ENCODE results near the gene NFKB1.
"Not testable (repeated sequence)": the region's sequence is repeated elsewhere in the genome, so short reads cannot be mapped to it uniquely, and the experiment has no call there.

The NFKB1 gene

GRCh38 chr4:102564399-102565059 is 63.4 kb downstream of the NFKB1 start:
- TF ChIP-seq CTCF (conservative IDR thresholded peaks at IDR 0.05; ENCODE audit: low read length), result no peak
- H3K4me3 ChIP-seq (ENCODE audit: low read length), result no peak overlapping the region
- peak; percentile 69 for DNase-seq (ENCODE audit: low read depth)

GRCh38 chr4:102565696-102566095 is 64.5 kb downstream of the NFKB1 start:
- DNase-seq (ENCODE audit: low read depth), result no peak
- H3K4me3 ChIP-seq (ENCODE audit: low read length), result no peak overlapping the region
- TF ChIP-seq CTCF (conservative IDR thresholded peaks at IDR 0.05; ENCODE audit: low read length), result no peak

GRCh38 chr4:102566426-102566825 is 65.3 kb downstream of the NFKB1 start:
- DNase-seq (ENCODE audit: low read depth), result no peak
- no peak for TF ChIP-seq CTCF (conservative IDR thresholded peaks at IDR 0.05; ENCODE audit: low read length)
- H3K4me3 ChIP-seq (ENCODE audit: low read length), result no peak overlapping the region

- DNase-seq (ENCODE audit: low read depth), result no peak
- H3K4me3 ChIP-seq (ENCODE audit: low read length), result no peak overlapping the region
- no peak for TF ChIP-seq CTCF (conservative IDR thresholded peaks at IDR 0.05; ENCODE audit: low read length)
Measured at GRCh38 chr4:102567427-102567826, 66.3 kb downstream of the NFKB1 start.

GRCh38 chr4:102569200-102569599 is 68.0 kb downstream of the NFKB1 start:
- DNase-seq (ENCODE audit: low read depth), result peak; percentile 50
- no peak for TF ChIP-seq CTCF (conservative IDR thresholded peaks at IDR 0.05; ENCODE audit: low read length)
- no peak overlapping the region for H3K4me3 ChIP-seq (ENCODE audit: low read length)

- not testable (repeated sequence) for H3K4me3 ChIP-seq (ENCODE audit: low read length); DNase-seq (ENCODE audit: low read depth)
Measured at GRCh38 chr4:102570211-102570610, 69.1 kb downstream of the NFKB1 start.

GRCh38 chr4:102572452-102572851 is 71.3 kb downstream of the NFKB1 start:
- DNase-seq (ENCODE audit: low read depth), result no peak
- no peak for TF ChIP-seq CTCF (conservative IDR thresholded peaks at IDR 0.05; ENCODE audit: low read length)

GRCh38 chr4:102574317-102574716 is 73.2 kb downstream of the NFKB1 start:
- no peak for TF ChIP-seq CTCF (conservative IDR thresholded peaks at IDR 0.05; ENCODE audit: low read length)
- H3K4me3 ChIP-seq (ENCODE audit: low read length), result no peak overlapping the region
- peak; percentile 30 for DNase-seq (ENCODE audit: low read depth)

More at GRCh38 chr4:102572452-102572851, 71.3 kb downstream of the NFKB1 start:
- no peak overlapping the region for H3K4me3 ChIP-seq (ENCODE audit: low read length)

All from AG10803 (cell line).